H1 (cell line): ENCODE measurements around the gene ITGA8. TPM values are rescaled to one million over a fixed set of nuclear protein-coding genes. Genes with fewer than 3 reads are reported as not detected.
"Not testable (repeated sequence)": the region's sequence is repeated elsewhere in the genome, so short reads cannot be mapped to it uniquely, and the experiment has no call there.

Experiments used
- CTCF ChIA-PET: fragments of 300-600 bp; sonication (Branson Sonifier 250); formaldehyde crosslinking; loops from one replicate; lab custom pipeline; 2021; ENCODE audit not compliant: partially characterized antibody; lab: Charles Lee
- POLR2A ChIA-PET: fragments of 300-600 bp; sonication (Branson Sonifier 250); formaldehyde crosslinking; loops from one replicate; lab custom pipeline; 2021; ENCODE audit warnings: inconsistent platforms; ENCODE audit not compliant: partially characterized antibody; lab: Charles Lee
- DNase-seq, 2 experiments: peaks; one replicate each; pipeline versions ENCODE4 v3.0.0 to v3.0.0-alpha.2; 2010 to 2022; ENCODE audit warnings: low spot score in 2 of 2, low read depth in 1 of 2, mixed read lengths in 1 of 2
- FAIRE-seq: peaks from 2 replicates; lab custom pipeline; 2011; peaks lifted over from hg19 to GRCh38; lab: Jason Lieb, UNC
- H2AFZ ChIP-seq: 2 replicates; pipeline ENCODE4 v1.8.1; 2012; ENCODE audit warnings: low read length, inconsistent platforms
- H2AK5ac ChIP-seq: 2 replicates; pipeline ENCODE4 v1.6.1; 2013; ENCODE audit warnings: low read depth, low read length
- H2BK120ac ChIP-seq: replicated peaks from 2 replicates; pipeline ENCODE3; 2013; ENCODE audit warnings: low read depth, low read length, inconsistent platforms
- H2BK12ac ChIP-seq: 2 replicates; pipeline ENCODE4 v1.6.1; 2013; ENCODE audit warnings: low read depth, low read length
- H2BK15ac ChIP-seq: 2 replicates; pipeline ENCODE4 v1.6.1; 2013; ENCODE audit warnings: low read length
- H2BK20ac ChIP-seq: 2 replicates; pipeline ENCODE4 v1.6.1; 2013; ENCODE audit warnings: low read length
- H2BK5ac ChIP-seq: 2 replicates; pipeline ENCODE4 v1.6.1; 2013; ENCODE audit warnings: low read depth, low read length
- H3K14ac ChIP-seq: 2 replicates; pipeline ENCODE4 v1.6.1; 2013; ENCODE audit warnings: inconsistent platforms; ENCODE audit not compliant: insufficient read length
- H3K18ac ChIP-seq: 2 replicates; pipeline ENCODE4 v1.6.1; 2013; ENCODE audit warnings: low read length; ENCODE audit errors: extremely low read depth
- H3K23ac ChIP-seq: 2 replicates; pipeline ENCODE4 v1.6.1; 2013; ENCODE audit warnings: inconsistent platforms; ENCODE audit not compliant: insufficient read length
- H3K23me2 ChIP-seq: 2 replicates; pipeline ENCODE4 v1.6.1; 2013; ENCODE audit warnings: low read depth, low read length
- H3K27ac ChIP-seq: 2 replicates; pipeline ENCODE4 v1.6.1; 2011; ENCODE audit warnings: low read depth, low read length, inconsistent platforms
- H3K27me3 ChIP-seq, 4 experiments: replicated peaks in 1 of 4; 1 replicate in 1 of 4; 2 replicates in 3 of 4; pipeline versions ENCODE4 v1.6.1 to v1.8.1; 2011 to 2013; ENCODE audit warnings: low read length in 3 of 4, mild to moderate bottlenecking in 3 of 4, inconsistent platforms in 2 of 4, mixed read lengths in 2 of 4, moderate library complexity in 1 of 4; ENCODE audit not compliant: control insufficient read depth in 3 of 4, insufficient read depth in 3 of 4; ENCODE audit errors: extremely low read depth in 1 of 4
- H3K36me3 ChIP-seq, 4 experiments: 2 replicates each; pipeline versions ENCODE4 v1.6.1 to v1.8.1; 2011 to 2013; ENCODE audit warnings: mild to moderate bottlenecking in 4 of 4, low read length in 3 of 4, moderate library complexity in 2 of 4, control low read depth in 1 of 4, inconsistent platforms in 1 of 4; ENCODE audit not compliant: insufficient read depth in 4 of 4, control insufficient read depth in 2 of 4
- H3K4ac ChIP-seq: replicated peaks from 2 replicates; pipeline ENCODE3; 2013; ENCODE audit warnings: low read length, low read depth, mixed read lengths, inconsistent platforms; ENCODE audit not compliant: insufficient read length
- H3K4me1 ChIP-seq, 4 experiments: replicated peaks in 1 of 4; 1 replicate in 1 of 4; 2 replicates in 3 of 4; pipeline versions ENCODE4 v1.6.1 to v1.8.1; 2011 to 2013; ENCODE audit warnings: low read length in 3 of 4, inconsistent platforms in 2 of 4, mixed read lengths in 1 of 4; ENCODE audit not compliant: insufficient read depth in 4 of 4, control insufficient read depth in 3 of 4
- H3K4me2 ChIP-seq, 2 experiments: 2 replicates each; pipeline versions ENCODE4 v1.6.1 to v1.8.1; 2011 to 2013; ENCODE audit warnings: low read depth in 2 of 2, low read length in 2 of 2, control low read depth in 1 of 2, inconsistent platforms in 1 of 2, mild to moderate bottlenecking in 1 of 2; ENCODE audit not compliant: insufficient read depth in 1 of 2
- H3K4me3 ChIP-seq, 4 experiments: fragments of 200-600, 300-600 bp in 1 of 4; sonication (generic), shearing (Covaris generic), sonication (Bioruptor Twin) in 1 of 4; 2 replicates each; pipeline versions ENCODE4 v1.5.1 to v1.8.1; 2011 to 2016; ENCODE audit warnings: low read length in 4 of 4, low read depth in 3 of 4, control low read depth in 2 of 4, inconsistent platforms in 2 of 4, mild to moderate bottlenecking in 2 of 4, mixed read lengths in 1 of 4, moderate library complexity in 1 of 4; ENCODE audit not compliant: insufficient read depth in 2 of 4; ENCODE audit errors: extremely low read depth in 1 of 4
- H3K56ac ChIP-seq: replicated peaks from 2 replicates; pipeline ENCODE3; 2013; ENCODE audit warnings: low read depth, mild to moderate bottlenecking, mixed read lengths, low read length, inconsistent platforms; ENCODE audit not compliant: insufficient read length
- H3K79me1 ChIP-seq: 2 replicates; pipeline ENCODE4 v1.6.1; 2013; ENCODE audit warnings: low read depth, low read length, control low read depth
- H3K79me2 ChIP-seq, 2 experiments: 2 replicates each; pipeline versions ENCODE4 v1.6.1 to v1.8.1; 2012 to 2013; ENCODE audit warnings: low read length in 2 of 2, mild to moderate bottlenecking in 2 of 2, inconsistent platforms in 1 of 2; ENCODE audit not compliant: insufficient read depth in 2 of 2, control insufficient read depth in 1 of 2
- H3K9ac ChIP-seq, 4 experiments: replicated peaks in 1 of 4; 1 replicate in 1 of 4; 2 replicates in 3 of 4; pipeline versions ENCODE4 v1.6.1 to v1.8.1; 2011 to 2013; ENCODE audit warnings: low read depth in 3 of 4, low read length in 3 of 4, control low read depth in 2 of 4, mild to moderate bottlenecking in 2 of 4, moderate library complexity in 2 of 4, inconsistent platforms in 1 of 4; ENCODE audit errors: extremely low read depth in 1 of 4
- H3K9me3 ChIP-seq, 2 experiments: 2 replicates each; pipeline versions ENCODE4 v1.6.1 to v1.8.1; 2012 to 2013; ENCODE audit warnings: mild to moderate bottlenecking in 2 of 2, moderate library complexity in 2 of 2, control low read depth in 1 of 2, inconsistent platforms in 1 of 2, low read depth in 1 of 2, low read length in 1 of 2, mixed read lengths in 1 of 2; ENCODE audit not compliant: insufficient read depth in 2 of 2
- H4K20me1 ChIP-seq, 2 experiments: replicated peaks in 1 of 2; 2 replicates each; pipeline versions ENCODE3 to v1.8.1; 2011 to 2013; ENCODE audit warnings: inconsistent platforms in 2 of 2, low read length in 2 of 2, mild to moderate bottlenecking in 1 of 2; ENCODE audit not compliant: insufficient read depth in 2 of 2, control insufficient read depth in 1 of 2
- H4K5ac ChIP-seq: 2 replicates; pipeline ENCODE4 v1.6.1; 2013; ENCODE audit warnings: low read length, low read depth, mixed read lengths, inconsistent platforms; ENCODE audit not compliant: insufficient read length
- H4K8ac ChIP-seq: 2 replicates; pipeline ENCODE4 v1.8.0; 2013; ENCODE audit warnings: mild to moderate bottlenecking, moderate library complexity, low read length, inconsistent platforms; ENCODE audit not compliant: insufficient read depth; ENCODE audit errors: extremely low read depth
- H4K91ac ChIP-seq: replicated peaks from 2 replicates; pipeline ENCODE3; 2013; ENCODE audit warnings: low read length, mixed read lengths, inconsistent platforms; ENCODE audit not compliant: insufficient read length
- WGBS, 2 experiments: shearing (Covaris generic) in 1 of 2; methylation state at CpG; one replicate each; pipeline versions ENCODE4 v1.1.6 to v1.1.7; 2013 to 2015; ENCODE audit warnings: low lambda C conversion rate in 2 of 2, mixed read lengths in 2 of 2, inconsistent platforms in 1 of 2, low coverage in 1 of 2, missing lambda C conversion rate in 1 of 2; ENCODE audit not compliant: insufficient replicate concordance in 2 of 2, insufficient coverage in 1 of 2, insufficient read length in 1 of 2; ENCODE audit errors: extremely low coverage in 1 of 2, missing lambda C conversion rate in 1 of 2; 5-methylcytosine and 5-hydroxymethylcytosine counted together
- polyA plus RNA-seq, 7 experiments: library from polyadenylated mRNA; depleted of rRNA in 3 of 7; stranded (reverse) in 5 of 7; unstranded in 2 of 7; fragments of >200 nt in 5 of 7; fragments of 200-250 nt in 2 of 7; gene quantifications; 1 replicate in 5 of 7; 2 replicates in 1 of 7; 4 replicates in 1 of 7; pipeline versions ENCODE4 v1.2.1 to v1.2.3, GENCODE V29; 2011 to 2013; ENCODE audit warnings: missing spikeins in 2 of 7, mixed read lengths in 2 of 7
- total RNA-seq: library from RNA; stranded (reverse); fragmentation: NEBNext Ultra II Directional; extraction: Animal tissue kit (Norgen Biotek cat#: 25700); gene quantifications from 2 replicates; pipeline ENCODE4 v1.2.1, GENCODE V29; 2021

Gene ITGA8
- total and polyA plus RNA-seq, 2 of the 8 experiments (the other 6 are each of a cell fraction or from before 2014, with no cell fraction given) = not detected

GRCh38 chr10:15534928-15535538 is 184.7 kb downstream of the ITGA8 start:
- not testable (repeated sequence) for H4K20me1 ChIP-seq, H3K9ac ChIP-seq, DNase-seq, H3K79me2 ChIP-seq, H4K8ac ChIP-seq, H3K4ac ChIP-seq, H4K5ac ChIP-seq, H2AK5ac ChIP-seq, H3K14ac ChIP-seq, H4K91ac ChIP-seq, H3K27ac ChIP-seq, H2AFZ ChIP-seq, H3K18ac ChIP-seq, H2BK120ac ChIP-seq, H3K4me2 ChIP-seq, H2BK20ac ChIP-seq, H3K36me3 ChIP-seq, H2BK15ac ChIP-seq, H3K23ac ChIP-seq, H3K27me3 ChIP-seq, H3K23me2 ChIP-seq, H2BK5ac ChIP-seq, H3K9me3 ChIP-seq, H3K56ac ChIP-seq, H3K4me1 ChIP-seq, H3K79me1 ChIP-seq, H3K4me3 ChIP-seq, FAIRE-seq, H2BK12ac ChIP-seq
- WGBS, 2 experiments = 92% methylated on average over 22 of the region's 31 CpGs; no CpG with 5 or more reads in 1 of the 2 experiments
- ChIA-PET POLR2A (interaction anchor here (0.6 kb wide), 1 partner anchor 367 kb away, joined by 3 read pairs; no protein-coding TSS in a partner anchor), CTCF (interaction anchor here (0.6 to 1.1 kb wide), 2 partner anchors 101 to 1437 kb away, joined by 3 to 5 read pairs; no protein-coding TSS in a partner anchor)
